LNCAP (cell line): Measurements from ENCODE around the gene HDAC4.

Experiments
- CTCF ChIP-seq: fragments of 450-650 bp; IDR thresholded peaks from 2 replicates; pipeline ENCODE4 v1.5.1; 2017; ENCODE audit warnings: mild to moderate bottlenecking

Gene HDAC4

GRCh38 chr2:239148495-239149200 lies 252.2 kb downstream of the HDAC4 start:
- TF ChIP-seq CTCF, result no peak

DNA sequence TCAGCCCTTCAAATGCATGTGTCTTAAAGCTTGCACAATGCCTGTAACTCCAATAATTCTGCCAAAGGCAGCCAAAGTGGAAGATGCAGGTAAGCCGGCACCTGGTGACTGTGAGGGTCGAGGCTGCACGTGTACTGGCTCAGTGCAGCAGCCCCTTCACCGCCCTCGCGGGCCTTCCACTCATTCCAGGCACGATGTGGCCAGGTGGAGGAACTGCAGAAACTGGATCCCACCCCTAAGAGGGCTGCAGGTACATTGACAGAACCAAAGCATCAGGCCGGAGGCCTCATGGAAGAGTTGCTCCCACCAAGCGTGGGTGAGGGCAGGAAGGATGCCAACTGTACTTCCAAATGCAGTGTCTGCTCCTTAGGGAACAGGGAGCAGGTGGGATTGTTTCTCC lies 253.4 kb downstream of the HDAC4 start:
- no peak for TF ChIP-seq CTCF

DNA sequence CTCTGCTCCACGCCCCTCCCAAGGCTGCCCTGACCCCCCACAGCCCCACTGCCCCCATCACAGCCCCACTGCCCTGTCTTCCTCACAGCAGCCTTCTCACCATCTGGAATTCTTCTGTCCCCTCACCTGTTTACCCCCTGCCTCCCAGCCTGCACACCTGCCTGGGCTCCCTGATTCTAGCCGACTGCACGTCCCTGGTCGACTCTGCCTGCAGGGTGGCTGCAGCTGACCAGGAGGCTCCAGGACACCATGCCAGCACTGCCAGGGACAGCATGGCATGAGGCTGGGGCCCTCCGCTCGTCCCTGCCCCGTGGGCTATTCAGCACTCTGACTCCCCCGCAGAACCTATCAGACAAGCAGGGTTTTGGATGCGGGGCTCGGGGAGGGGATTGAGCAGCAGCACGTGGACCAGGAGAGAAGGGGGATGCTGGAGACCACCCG lies 254.1 kb downstream of the HDAC4 start:
- no peak for TF ChIP-seq CTCF

DNA sequence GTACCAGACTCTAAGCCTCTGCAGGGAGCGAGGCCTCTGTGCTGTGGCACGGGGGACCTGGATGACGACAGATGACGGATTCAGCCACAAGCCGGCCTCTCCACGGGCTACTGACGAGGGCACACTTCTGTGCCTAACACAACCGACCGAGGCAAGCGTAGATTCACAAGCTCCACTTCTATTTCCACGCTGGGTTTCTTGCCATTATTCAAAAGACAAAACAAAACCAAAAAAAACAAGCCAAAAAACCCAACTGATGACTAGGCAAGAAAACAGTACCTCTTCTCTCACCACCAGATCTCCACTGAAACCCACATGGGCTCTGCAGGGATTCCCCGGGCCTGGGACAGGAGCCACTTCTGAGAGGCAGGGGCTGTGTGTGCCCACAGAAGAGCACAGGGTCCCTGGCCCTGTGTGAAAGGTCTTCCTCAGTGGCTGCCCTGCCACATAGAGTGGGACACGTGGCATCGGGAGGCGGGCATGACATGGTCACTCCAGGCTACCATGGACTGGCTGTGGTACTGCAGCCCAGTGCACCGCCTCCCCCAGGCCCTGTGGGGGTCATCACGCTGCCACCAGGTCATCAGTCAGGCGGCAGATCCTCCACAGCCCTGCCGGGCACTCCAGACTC lies 254.7 kb downstream of the HDAC4 start:
- TF ChIP-seq CTCF, result no peak

DNA sequence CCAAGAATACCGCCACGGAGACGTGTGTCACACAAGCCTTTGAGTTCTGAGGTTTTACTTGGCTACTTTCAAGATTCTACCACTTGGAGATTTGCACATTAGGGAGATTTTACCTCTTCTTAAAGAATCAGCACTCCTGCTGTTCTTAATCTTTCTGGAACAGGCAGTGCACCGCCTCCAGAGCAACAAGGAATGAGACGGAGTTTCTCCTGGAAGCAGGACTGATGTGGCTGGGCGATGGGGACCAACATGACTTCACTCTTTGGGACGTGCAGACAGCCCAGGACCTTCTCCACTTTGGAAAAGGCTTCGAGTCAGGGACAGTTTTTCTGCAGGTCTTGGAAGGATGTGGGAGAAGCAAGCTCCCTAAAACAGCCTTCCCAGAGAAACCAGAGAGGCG lies 255.2 kb downstream of the HDAC4 start:
- no peak for TF ChIP-seq CTCF

DNA sequence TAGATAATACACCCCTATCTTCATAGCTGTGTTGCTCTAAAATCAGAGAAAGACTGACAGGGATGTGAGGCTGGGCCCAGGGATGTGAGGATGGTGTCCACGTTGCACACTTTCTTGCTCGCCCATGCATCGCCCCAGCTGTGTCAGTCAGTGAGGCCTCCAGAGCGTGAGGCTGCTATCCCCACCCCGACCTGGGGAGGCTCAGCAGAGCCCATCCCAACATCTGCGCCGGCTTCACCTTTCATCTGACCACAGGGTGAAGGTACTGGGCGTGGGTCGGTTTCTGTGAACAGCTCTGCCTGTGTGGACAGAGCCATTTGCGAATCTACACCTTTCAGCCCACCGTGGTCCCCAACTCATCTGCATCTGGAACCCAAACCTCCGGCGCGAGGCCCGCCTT lies 255.7 kb downstream of the HDAC4 start:
- TF ChIP-seq CTCF, result no peak

DNA sequence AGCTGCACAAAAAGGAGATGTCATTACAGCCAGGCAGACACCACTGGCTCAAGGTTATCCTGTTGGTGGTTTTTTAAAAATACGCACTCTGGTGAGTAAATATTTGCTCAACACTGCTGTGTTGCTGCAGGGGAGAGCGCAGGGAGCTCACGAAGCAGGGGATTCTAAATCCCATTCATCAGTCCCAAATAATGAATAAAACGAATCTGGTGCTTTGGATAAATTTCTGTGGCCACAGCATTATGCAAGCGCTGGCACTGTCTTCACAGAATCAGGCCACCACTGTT lies 256.2 kb downstream of the HDAC4 start:
- TF ChIP-seq CTCF, result no peak
